ENCODE results near the gene TFDP2.

The TFDP2 gene

GRCh38 chr3:142019794-142020320 is 129.5 kb downstream of the TFDP2 start:
- no CpG with 5 or more reads among the region's 2 CpGs for WGBS, 2 donors (ENCODE audit: extremely low coverage in 2 of 2, insufficient read length in 2 of 2, insufficient replicate concordance in 1 of 2)
- H3K9ac ChIP-seq (ENCODE audit: low read depth, low read length, poor library complexity) = no peak overlapping the region
- H3K23ac ChIP-seq (ENCODE audit: low read depth, low read length, poor library complexity) = no peak overlapping the region
- H3K18ac ChIP-seq (ENCODE audit: low read length) = no peak overlapping the region
- no peak for DNase-seq (ENCODE audit: low spot score)
- H3K27ac ChIP-seq (replicated peaks; ENCODE audit: low read length) = no peak overlapping the region
- H3K27me3 ChIP-seq (ENCODE audit: control insufficient read depth in 3 of 3, insufficient read depth in 3 of 3, low read depth in 1 of 3, low read length in 3 of 3) = no peaks in the 10 kb centered on the region
- no peak overlapping the region for H4K8ac ChIP-seq (ENCODE audit: low read depth, low read length)
- H3K4ac ChIP-seq (ENCODE audit: low read length) = no peak overlapping the region
- H2AFZ ChIP-seq (ENCODE audit: low read length) = no peak overlapping the region
- no peak overlapping the region for H2BK120ac ChIP-seq (ENCODE audit: low read depth, low read length)
- no peak overlapping the region for H2BK15ac ChIP-seq (ENCODE audit: low read length)
- H3K4me2 ChIP-seq (ENCODE audit: insufficient read depth, low read length, poor library complexity, severe bottlenecking) = no peak overlapping the region
- H2BK12ac ChIP-seq (ENCODE audit: low read length) = no peak overlapping the region
- H3K14ac ChIP-seq (ENCODE audit: low read length) = no peak overlapping the region
- peaks cover 2% of the 10 kb centered on the region for H3K79me1 ChIP-seq (ENCODE audit: low read depth, low read length)
- H3K36me3 ChIP-seq (replicated peaks in 1 of 2; ENCODE audit: control insufficient read depth in 2 of 2, insufficient read depth in 2 of 2, low read length in 2 of 2) = peaks cover 0 to 51% of the 10 kb centered on the region in 2 donors
- no peak overlapping the region for H2AK5ac ChIP-seq (ENCODE audit: low read depth, low read length)
- H3K4me3 ChIP-seq (ENCODE audit: low read length in 2 of 2) = no peak overlapping the region
- H4K91ac ChIP-seq (ENCODE audit: low read depth, low read length, poor library complexity) = no peak overlapping the region
- peaks cover 0 to 6% of the 10 kb centered on the region in 2 donors for H3K9me3 ChIP-seq (replicated peaks in 1 of 2; ENCODE audit: control insufficient read depth in 2 of 2, insufficient read depth in 1 of 2, low read depth in 1 of 2, low read length in 2 of 2)
- H3K4me1 ChIP-seq (ENCODE audit: control insufficient read depth in 2 of 2, insufficient read depth in 1 of 2, low read depth in 1 of 2, low read length in 2 of 2) = peaks cover 0 to 4% of the 10 kb centered on the region in 2 donors
- H2BK5ac ChIP-seq (ENCODE audit: low read length) = no peak overlapping the region

- Histone ChIP-seq H3K14ac (ENCODE audit: low read length) (no peak overlapping the region), H3K18ac (ENCODE audit: low read length) (no peak overlapping the region), H3K4me1 (ENCODE audit: control insufficient read depth in 2 of 2, insufficient read depth in 1 of 2, low read depth in 1 of 2, low read length in 2 of 2) (no peaks in the 10 kb centered on the region), H4K8ac (ENCODE audit: low read depth, low read length) (no peak overlapping the region), H3K9me3 (replicated peaks in 1 of 2; ENCODE audit: control insufficient read depth in 2 of 2, insufficient read depth in 1 of 2, low read depth in 1 of 2, low read length in 2 of 2) (peaks cover 0 to 6% of the 10 kb centered on the region in 2 donors), H2BK5ac (ENCODE audit: low read length) (no peak overlapping the region), H4K91ac (ENCODE audit: low read depth, low read length, poor library complexity) (no peak overlapping the region), H3K27me3 (ENCODE audit: control insufficient read depth in 3 of 3, insufficient read depth in 3 of 3, low read depth in 1 of 3, low read length in 3 of 3) (no peaks in the 10 kb centered on the region), H3K36me3 (replicated peaks in 1 of 2; ENCODE audit: control insufficient read depth in 2 of 2, insufficient read depth in 2 of 2, low read length in 2 of 2) (peaks cover 0 to 29% of the 10 kb centered on the region in 2 donors), H2BK15ac (ENCODE audit: low read length) (no peak overlapping the region), H3K23ac (ENCODE audit: low read depth, low read length, poor library complexity) (no peak overlapping the region), H2AFZ (ENCODE audit: low read length) (no peak overlapping the region), H3K4me3 (ENCODE audit: low read length in 2 of 2) (no peak overlapping the region), H3K27ac (replicated peaks; ENCODE audit: low read length) (no peak overlapping the region), H3K79me1 (ENCODE audit: low read depth, low read length) (peaks cover 5% of the 10 kb centered on the region), H2AK5ac (ENCODE audit: low read depth, low read length) (no peak overlapping the region), H3K4ac (ENCODE audit: low read length) (no peak overlapping the region), H3K9ac (ENCODE audit: low read depth, low read length, poor library complexity) (no peak overlapping the region), H2BK120ac (ENCODE audit: low read depth, low read length) (no peak overlapping the region), H3K4me2 (ENCODE audit: insufficient read depth, low read length, poor library complexity, severe bottlenecking) (no peak overlapping the region), H2BK12ac (ENCODE audit: low read length) (no peak overlapping the region)
- no CpG with 5 or more reads among the region's 2 CpGs for WGBS, 2 donors (ENCODE audit: extremely low coverage in 2 of 2, insufficient read length in 2 of 2, insufficient replicate concordance in 1 of 2)
- DNase-seq (ENCODE audit: low spot score) = no peak
Measured at GRCh38 chr3:142013993-142014392, 135.4 kb downstream of the TFDP2 start.

- no peaks in the 10 kb centered on the region for H3K27me3 ChIP-seq (ENCODE audit: control insufficient read depth in 3 of 3, insufficient read depth in 3 of 3, low read depth in 1 of 3, low read length in 3 of 3)
- no peak overlapping the region for H2BK15ac ChIP-seq (ENCODE audit: low read length)
- H3K36me3 ChIP-seq (replicated peaks in 1 of 2; ENCODE audit: control insufficient read depth in 2 of 2, insufficient read depth in 2 of 2, low read length in 2 of 2) = peaks cover 0 to 30% of the 10 kb centered on the region in 2 donors
- H4K91ac ChIP-seq (ENCODE audit: low read depth, low read length, poor library complexity) = no peak overlapping the region
- no peak overlapping the region for H3K18ac ChIP-seq (ENCODE audit: low read length)
- H2AFZ ChIP-seq (ENCODE audit: low read length) = no peak overlapping the region
- H2BK12ac ChIP-seq (ENCODE audit: low read length) = no peak overlapping the region
- H2BK5ac ChIP-seq (ENCODE audit: low read length) = no peak overlapping the region
- H3K14ac ChIP-seq (ENCODE audit: low read length) = no peak overlapping the region
- no peak overlapping the region for H3K27ac ChIP-seq (replicated peaks; ENCODE audit: low read length)
- H3K4me1 ChIP-seq (ENCODE audit: control insufficient read depth in 2 of 2, insufficient read depth in 1 of 2, low read depth in 1 of 2, low read length in 2 of 2) = no peaks in the 10 kb centered on the region
- H3K4ac ChIP-seq (ENCODE audit: low read length) = no peak overlapping the region
- no peak overlapping the region for H3K9ac ChIP-seq (ENCODE audit: low read depth, low read length, poor library complexity)
- H3K23ac ChIP-seq (ENCODE audit: low read depth, low read length, poor library complexity) = no peak overlapping the region
- no peak overlapping the region for H3K4me2 ChIP-seq (ENCODE audit: insufficient read depth, low read length, poor library complexity, severe bottlenecking)
- no peak overlapping the region for H2BK120ac ChIP-seq (ENCODE audit: low read depth, low read length)
- no CpG with 5 or more reads among the region's 2 CpGs for WGBS, 2 donors (ENCODE audit: extremely low coverage in 2 of 2, insufficient read length in 2 of 2, insufficient replicate concordance in 1 of 2)
- H4K8ac ChIP-seq (ENCODE audit: low read depth, low read length) = no peak overlapping the region
- H3K9me3 ChIP-seq (replicated peaks in 1 of 2; ENCODE audit: control insufficient read depth in 2 of 2, insufficient read depth in 1 of 2, low read depth in 1 of 2, low read length in 2 of 2) = peaks cover 0 to 6% of the 10 kb centered on the region in 2 donors
- no peak overlapping the region for H2AK5ac ChIP-seq (ENCODE audit: low read depth, low read length)
- no peak overlapping the region for H3K4me3 ChIP-seq (ENCODE audit: low read length in 2 of 2)
- no peak for DNase-seq (ENCODE audit: low spot score)
- H3K79me1 ChIP-seq (ENCODE audit: low read depth, low read length) = peaks cover 4% of the 10 kb centered on the region
Measured at GRCh38 chr3:142013326-142013980, 135.9 kb downstream of the TFDP2 start.

- Histone ChIP-seq H3K27ac (replicated peaks; ENCODE audit: low read length) (no peak overlapping the region), H4K91ac (ENCODE audit: low read depth, low read length, poor library complexity) (no peak overlapping the region), H3K18ac (ENCODE audit: low read length) (no peak overlapping the region), H3K14ac (ENCODE audit: low read length) (no peak overlapping the region), H3K4ac (ENCODE audit: low read length) (no peak overlapping the region), H2BK120ac (ENCODE audit: low read depth, low read length) (no peak overlapping the region), H3K36me3 (replicated peaks in 1 of 2; ENCODE audit: control insufficient read depth in 2 of 2, insufficient read depth in 2 of 2, low read length in 2 of 2) (peaks cover 4 to 31% of the 10 kb centered on the region in 2 donors), H2BK15ac (ENCODE audit: low read length) (no peak overlapping the region), H3K23ac (ENCODE audit: low read depth, low read length, poor library complexity) (no peak overlapping the region), H3K9ac (ENCODE audit: low read depth, low read length, poor library complexity) (no peak overlapping the region), H3K4me3 (ENCODE audit: low read length in 2 of 2) (no peak overlapping the region), H3K27me3 (ENCODE audit: control insufficient read depth in 3 of 3, insufficient read depth in 3 of 3, low read depth in 1 of 3, low read length in 3 of 3) (no peaks in the 10 kb centered on the region), H2AK5ac (ENCODE audit: low read depth, low read length) (no peak overlapping the region), H2BK12ac (ENCODE audit: low read length) (no peak overlapping the region), H3K9me3 (replicated peaks in 1 of 2; ENCODE audit: control insufficient read depth in 2 of 2, insufficient read depth in 1 of 2, low read depth in 1 of 2, low read length in 2 of 2) (peaks cover 0 to 6% of the 10 kb centered on the region in 2 donors), H4K8ac (ENCODE audit: low read depth, low read length) (no peak overlapping the region), H2AFZ (ENCODE audit: low read length) (no peak overlapping the region), H2BK5ac (ENCODE audit: low read length) (no peak overlapping the region), H3K4me1 (ENCODE audit: control insufficient read depth in 2 of 2, insufficient read depth in 1 of 2, low read depth in 1 of 2, low read length in 2 of 2) (peaks cover 0 to 2% of the 10 kb centered on the region in 2 donors), H3K4me2 (ENCODE audit: insufficient read depth, low read length, poor library complexity, severe bottlenecking) (no peak overlapping the region), H3K79me1 (ENCODE audit: low read depth, low read length) (peaks cover 2% of the 10 kb centered on the region)
- no peak for DNase-seq (ENCODE audit: low spot score)
- WGBS, 2 donors (ENCODE audit: extremely low coverage in 2 of 2, insufficient read length in 2 of 2, insufficient replicate concordance in 1 of 2) = no CpG with 5 or more reads among the region's 1 CpG
Measured at GRCh38 chr3:142009029-142009428, 140.3 kb downstream of the TFDP2 start.
